HepG2 (cell line): ENCODE data around the gene DDX23. TPM values are rescaled to one million over a fixed set of nuclear protein-coding genes. Genes with fewer than 3 reads are reported as not detected.
A peak's percentile ranks its signal among the peaks of the same experiment; 100 is the strongest.

Experiments used
- ATAC-seq: fragments of 200-7000 bp; cut with Tn5 transposase; 3 replicates; pipeline ENCODE4 v1.9.1; 2020; ENCODE audit warnings: mild to moderate bottlenecking, moderate library complexity
- BruUV-seq: library from RNA; stranded (reverse); fragments of 400-500 nt; replicated peaks from 2 replicates; lab custom pipeline; 2021; lab: Mats Ljungman, UMichigan
- CTCF ChIA-PET: fragments of 300-600 bp; formaldehyde crosslinking; extraction: SDS; loops from one replicate; lab custom pipeline; 2021; ENCODE audit warnings: low total read pairs, inconsistent platforms, low intra/inter-chr PET ratio; lab: Yijun Ruan, JAX
- POLR2A ChIA-PET: fragments of 350-600 bp; sonication (Branson Sonifier 250); formaldehyde crosslinking; loops from one replicate; lab custom pipeline; 2020; ENCODE audit warnings: antibody characterized with exemption, inconsistent platforms; lab: Yijun Ruan, JAX
- DNase-seq: peaks from one replicate; pipeline ENCODE4 v3.0.0-alpha.2; 2015; ENCODE audit warnings: low spot score
- FAIRE-seq: peaks from 3 replicates; lab custom pipeline; 2011; peaks lifted over from hg19 to GRCh38; lab: Jason Lieb, UNC
- H2AFZ ChIP-seq: one replicate; pipeline ENCODE4 v1.6.1; 2011; ENCODE audit warnings: low read length, inconsistent platforms
- H3K27ac ChIP-seq: fragments of 300-600 bp; 3 replicates; pipeline ENCODE4 v1.8.0; 2011; ENCODE audit warnings: mixed run types, mild to moderate bottlenecking, mixed read lengths, low read length, inconsistent platforms; ENCODE audit not compliant: insufficient read depth; ENCODE audit errors: extremely low read length
- H3K27me3 ChIP-seq, 2 experiments: fragments of 200-600 bp in 1 of 2; 2 replicates in 1 of 2; 3 replicates in 1 of 2; pipeline versions ENCODE4 v1.6.0 to v1.8.0; 2011; ENCODE audit warnings: low read length in 2 of 2, mild to moderate bottlenecking in 2 of 2, moderate library complexity in 2 of 2, inconsistent platforms in 1 of 2; ENCODE audit not compliant: insufficient read depth in 2 of 2, control insufficient read depth in 1 of 2
- H3K36me3 ChIP-seq, 2 experiments: fragments of 200-600 bp in 1 of 2; replicated peaks in 1 of 2; 2 replicates in 1 of 2; 3 replicates in 1 of 2; pipeline versions ENCODE4 v1.5.1 to v1.8.0; 2011; ENCODE audit warnings: low read length in 2 of 2, inconsistent platforms in 1 of 2; ENCODE audit not compliant: insufficient read depth in 2 of 2, control insufficient read depth in 1 of 2
- H3K4me1 ChIP-seq: 2 replicates; pipeline ENCODE4 v1.5.1; 2012; ENCODE audit warnings: low read length, inconsistent platforms; ENCODE audit not compliant: insufficient read depth
- H3K4me2 ChIP-seq: 2 replicates; pipeline ENCODE4 v1.6.0; 2011; ENCODE audit warnings: low read depth, low read length, inconsistent platforms
- H3K4me3 ChIP-seq, 3 experiments: fragments of 200-600 bp in 1 of 3; sonication (generic), shearing (Covaris generic) in 1 of 3; replicated peaks in 1 of 3; 2 replicates each; pipeline ENCODE4 v1.5.1; 2011 to 2016; ENCODE audit warnings: low read length in 3 of 3, inconsistent platforms in 2 of 3, low read depth in 2 of 3, mild to moderate bottlenecking in 2 of 3, control low read depth in 1 of 3, mixed read lengths in 1 of 3; ENCODE audit not compliant: insufficient read depth in 1 of 3
- H3K79me2 ChIP-seq: one replicate; pipeline ENCODE4 v1.6.1; 2011; ENCODE audit warnings: low read length, inconsistent platforms; ENCODE audit not compliant: insufficient read depth
- H3K9ac ChIP-seq: 2 replicates; pipeline ENCODE4 v1.6.0; 2011; ENCODE audit warnings: mild to moderate bottlenecking, low read depth, low read length, inconsistent platforms; ENCODE audit not compliant: insufficient read depth
- H3K9me3 ChIP-seq: 2 replicates; pipeline ENCODE4 v1.5.1; 2012; ENCODE audit warnings: mild to moderate bottlenecking, low read length
- H4K20me1 ChIP-seq: 2 replicates; pipeline ENCODE4 v1.6.0; 2011; ENCODE audit warnings: inconsistent platforms, mild to moderate bottlenecking, low read length, moderate library complexity; ENCODE audit not compliant: insufficient read depth
- CEBPB ChIP-seq: IDR thresholded peaks from 2 replicates; pipeline ENCODE4 v1.6.1; 2011; ENCODE audit warnings: low read depth, low read length, improper control_type of control experiment, borderline replicate concordance
- DNMT1 ChIP-seq: sonication (generic); formaldehyde crosslinking; IDR thresholded peaks from 2 replicates; pipeline ENCODE4 v1.5.1; 2020; ENCODE audit warnings: mild to moderate bottlenecking, missing genetic modification reagents
- FOXJ3 ChIP-seq: sonication (generic); formaldehyde crosslinking; IDR thresholded peaks from 2 replicates; pipeline ENCODE4 v1.4.0; 2020; ENCODE audit warnings: missing genetic modification reagents, mild to moderate bottlenecking, borderline replicate concordance
- NFE2L2 ChIP-seq: fragments of 150-350 bp; IDR thresholded peaks from 2 replicates; pipeline ENCODE4 v1.6.1; 2014; ENCODE audit warnings: low read length
- PLRG1 ChIP-seq: fragments of 450-650 bp; conservative IDR thresholded peaks from 2 replicates; pipeline ENCODE4 v1.6.1; 2016
- SATB2 ChIP-seq: sonication (generic); formaldehyde crosslinking; IDR thresholded peaks from 2 replicates; pipeline ENCODE4 v1.5.0; 2020; ENCODE audit warnings: missing genetic modification reagents
- SP4 ChIP-seq: sonication (generic); formaldehyde crosslinking; IDR thresholded peaks from 2 replicates; pipeline ENCODE4 v1.8.1; 2023; ENCODE audit warnings: mild to moderate bottlenecking, missing genetic modification reagents
- ZNF235 ChIP-seq: sonication (generic); formaldehyde crosslinking; IDR thresholded peaks from 2 replicates; pipeline ENCODE4 v1.8.1; 2023; ENCODE audit warnings: mild to moderate bottlenecking, missing genetic modification reagents, borderline replicate concordance
- ZNF678 ChIP-seq: sonication (generic); formaldehyde crosslinking; IDR thresholded peaks from 2 replicates; pipeline ENCODE4 v1.4.0; 2020; ENCODE audit warnings: mild to moderate bottlenecking, missing genetic modification reagents
- WGBS: methylation state at CpG from one replicate; pipeline ENCODE4 v1.1.6; 2017; ENCODE audit warnings: low lambda C conversion rate; 5-methylcytosine and 5-hydroxymethylcytosine counted together
- in situ Hi-C: cut with HindIII; loops from 2 replicates; pipeline ENCODE4 v1.10.0; 2017; ENCODE audit warnings: low pct_unique_long_range_greater_than_20kb; ENCODE audit not compliant: extremely low pct_ligation_motif_present
- intact Hi-C: fragments of 100-400 bp; cut with micrococcal nuclease; formaldehyde crosslinking; loops from one replicate; pipeline ENCODE4 v1.10.0; 2022; ENCODE audit not compliant: unreplicated experiment
- polyA plus RNA-seq, 8 experiments: library from polyadenylated mRNA; depleted of rRNA in 3 of 8; stranded (reverse) in 7 of 8; unstranded in 1 of 8; fragments of >200 nt; fragmentation: Illumina TruSeq in 4 of 8; extraction: Trizol in 4 of 8; gene quantifications; 2 replicates each; pipeline versions ENCODE4 v1.2.1 to v1.2.3, GENCODE V29; 2011 to 2016; ENCODE audit warnings: low read depth in 4 of 8, missing spikeins in 1 of 8, mixed read lengths in 1 of 8; ENCODE audit not compliant: insufficient read depth in 1 of 8
- total RNA-seq, 5 experiments: library from RNA; depleted of rRNA; stranded (reverse); fragments of >200 nt; fragmentation: Illumina TruSeq; extraction: Trizol; gene quantifications; 2 replicates each; pipeline ENCODE4 v1.2.3, GENCODE V29; 2016; ENCODE audit warnings: low read depth in 1 of 5
- TF ChIP-seq, protein P1 (sequence below), 2 experiments: sonication (generic) in 1 of 2; formaldehyde crosslinking in 1 of 2; IDR thresholded peaks; 2 replicates each; pipeline versions ENCODE4 v1.4.0 to v1.6.1; 2018 to 2020; ENCODE audit warnings: missing genetic modification reagents in 2 of 2, borderline replicate concordance in 1 of 2, low read depth in 1 of 2, mild to moderate bottlenecking in 1 of 2, missing biosample characterization in 1 of 2
- TF ChIP-seq, protein P2 (sequence below): sonication (generic); formaldehyde crosslinking; IDR thresholded peaks from 2 replicates; pipeline ENCODE4 v1.8.0; 2022; ENCODE audit warnings: mild to moderate bottlenecking, missing genetic modification reagents, moderate library complexity
- TF ChIP-seq, protein P3 (sequence below): sonication (generic); formaldehyde crosslinking; IDR thresholded peaks from 2 replicates; pipeline ENCODE4 v1.8.1; 2023; ENCODE audit warnings: mild to moderate bottlenecking, missing genetic modification reagents, borderline replicate concordance
- TF ChIP-seq, protein P4 (sequence below): IDR thresholded peaks from 2 replicates; pipeline ENCODE4 v1.6.1; 2016

The DDX23 gene
- total and polyA plus RNA-seq, 2 of the 13 experiments (the other 11 are each of a cell fraction or from before 2014, with no cell fraction given): 35.7 to 90.0 TPM

DNA sequence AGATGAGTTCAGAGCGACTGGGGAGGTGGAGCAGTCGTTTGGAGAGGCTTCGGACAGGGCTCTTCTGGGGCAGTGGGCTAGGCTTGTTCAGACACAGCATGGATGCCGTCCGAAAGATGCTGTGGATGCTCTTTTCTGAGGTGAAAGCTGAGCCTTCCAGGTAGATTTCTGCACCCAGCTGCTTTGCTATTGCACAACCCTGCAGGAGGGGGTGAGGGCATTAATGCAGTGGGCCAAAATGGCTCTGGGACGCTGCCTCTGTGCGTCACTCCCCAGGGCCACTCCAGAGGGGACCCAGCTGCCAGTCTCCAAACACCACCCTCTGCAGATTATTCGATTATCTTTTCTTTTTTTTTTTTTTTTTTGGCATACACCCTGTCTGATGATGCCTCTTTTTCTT is 6.1 kb upstream of the DDX23 start:
- H4K20me1 ChIP-seq: no peaks in the 10 kb centered on the region
- peaks cover 0 to 1% of the 10 kb centered on the region in 2 experiments; a peak in 2 of 5 replicates for H3K36me3 ChIP-seq
- CTCF ChIA-PET: no interaction called here
- no TSS peak for BruUV-seq
- H3K27ac ChIP-seq: no peak overlapping the region
- FAIRE-seq: no peak
- no peaks in the 10 kb centered on the region for H3K9me3 ChIP-seq
- POLR2A ChIA-PET: interaction anchor here (8.2 kb wide), 1 partner anchor 8 kb away, joined by 115 read pairs; the partner anchor contains the start of gene RND1
- no peak for DNase-seq
- no peak overlapping the region for H3K9ac ChIP-seq
- H3K4me1 ChIP-seq: peaks cover 13% of the 10 kb centered on the region
- intact Hi-C loops (no loop called here), in situ Hi-C loops (no loop called here)
- ATAC-seq: no peak
- H3K27me3 ChIP-seq: no peaks in the 10 kb centered on the region; a peak in 1 of 5 replicates
- 88% methylated on average over 8 of the region's 8 CpGs for WGBS
- TF ChIP-seq PLRG1: no peak
- peak; percentile 50; the same call in 1 of the 2 replicates for TF ChIP-seq CEBPB
- no peak overlapping the region for H2AFZ ChIP-seq
- H3K79me2 ChIP-seq: no peaks in the 10 kb centered on the region
- H3K4me2 ChIP-seq: no peak overlapping the region
- H3K4me3 ChIP-seq: no peak overlapping the region

DNA sequence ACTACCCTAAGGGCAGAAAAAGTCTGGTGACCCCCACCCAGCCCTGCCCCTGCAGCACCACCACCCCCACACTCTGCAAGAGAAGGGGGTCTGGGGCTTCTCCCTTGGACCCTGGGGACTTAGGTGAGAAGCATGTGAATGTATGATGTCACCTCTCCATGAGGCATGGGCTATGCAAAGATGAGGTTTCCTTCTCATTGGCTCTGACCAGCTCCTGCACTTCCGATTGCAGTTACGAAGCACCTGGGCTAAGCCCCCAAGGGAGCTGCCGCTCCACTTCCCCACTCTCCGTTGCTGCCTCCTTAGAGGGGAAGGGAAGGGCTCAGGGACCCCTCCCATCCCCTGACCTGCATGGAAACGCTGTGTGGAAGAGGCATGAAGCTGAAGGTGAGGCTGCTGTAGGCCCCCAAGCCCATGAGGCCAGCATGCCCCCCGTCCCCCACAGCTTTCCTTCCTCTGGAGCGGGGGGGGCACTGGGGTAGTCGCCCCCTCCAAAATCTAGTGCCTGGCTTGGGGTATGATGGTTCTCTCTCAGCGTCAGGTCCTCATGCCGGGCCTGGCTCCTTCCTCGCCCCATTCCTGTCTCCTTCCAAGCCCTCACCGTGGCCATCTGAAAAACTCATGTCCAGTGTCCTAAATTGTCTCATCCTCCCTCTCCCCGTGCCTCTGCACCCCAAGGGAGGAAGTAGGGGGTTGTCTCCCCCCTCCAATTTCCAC is 5.5 kb upstream of the DDX23 start:
- CTCF ChIA-PET: no interaction called here
- no TSS peak for BruUV-seq

More for the DNA sequence above, 5.5 kb upstream of the DDX23 start:
- H4K20me1 ChIP-seq: no peaks in the 10 kb centered on the region
- intact Hi-C loops: no loop called here
- H3K27ac ChIP-seq: no peak overlapping the region
- H3K4me1 ChIP-seq: peaks cover 13% of the 10 kb centered on the region
- in situ Hi-C loops: no loop called here
- H3K36me3 ChIP-seq: peaks cover 0 to 1% of the 10 kb centered on the region in 2 experiments; a peak in 2 of 5 replicates
- POLR2A ChIA-PET: interaction anchor here (1.0 to 8.2 kb wide), 2 partner anchors 9 to 33 kb away, joined by 3 to 115 read pairs; partner anchors contain the start of gene RND1
- H3K79me2 ChIP-seq: no peaks in the 10 kb centered on the region
- no peak overlapping the region for H2AFZ ChIP-seq
- no peaks in the 10 kb centered on the region for H3K9me3 ChIP-seq
- DNase-seq (no peak), FAIRE-seq (no peak), ATAC-seq (no peak)
- WGBS: 90% methylated on average over 9 of the region's 13 CpGs
- H3K4me2 ChIP-seq: no peak overlapping the region
- H3K4me3 ChIP-seq: no peak overlapping the region
- H3K27me3 ChIP-seq: no peaks in the 10 kb centered on the region; a peak in 2 of 5 replicates
- TF ChIP-seq NFE2L2 (no peak), ZNF678 (no peak), FOXJ3 (CRISPR knock-in tag) (no peak), ZNF235 (CRISPR knock-in tag) (no peak), DNMT1 (CRISPR knock-in tag) (no peak), SP4 (CRISPR knock-in tag) (no peak), SATB2 (CRISPR knock-in tag) (no peak)
- TF ChIP-seq, protein P1, sequence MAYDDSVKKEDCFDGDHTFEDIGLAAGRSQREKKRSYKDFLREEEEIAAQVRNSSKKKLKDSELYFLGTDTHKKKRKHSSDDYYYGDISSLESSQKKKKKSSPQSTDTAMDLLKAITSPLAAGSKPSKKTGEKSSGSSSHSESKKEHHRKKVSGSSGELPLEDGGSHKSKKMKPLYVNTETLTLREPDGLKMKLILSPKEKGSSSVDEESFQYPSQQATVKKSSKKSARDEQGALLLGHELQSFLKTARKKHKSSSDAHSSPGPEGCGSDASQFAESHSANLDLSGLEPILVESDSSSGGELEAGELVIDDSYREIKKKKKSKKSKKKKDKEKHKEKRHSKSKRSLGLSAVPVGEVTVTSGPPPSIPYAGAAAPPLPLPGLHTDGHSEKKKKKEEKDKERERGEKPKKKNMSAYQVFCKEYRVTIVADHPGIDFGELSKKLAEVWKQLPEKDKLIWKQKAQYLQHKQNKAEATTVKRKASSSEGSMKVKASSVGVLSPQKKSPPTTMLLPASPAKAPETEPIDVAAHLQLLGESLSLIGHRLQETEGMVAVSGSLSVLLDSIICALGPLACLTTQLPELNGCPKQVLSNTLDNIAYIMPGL (CRISPR knock-in tag; IDR thresholded peaks at IDR 0.05; ENCODE audit: borderline replicate concordance in 1 of 2, low read depth in 1 of 2): no peak
- TF ChIP-seq, protein P2, sequence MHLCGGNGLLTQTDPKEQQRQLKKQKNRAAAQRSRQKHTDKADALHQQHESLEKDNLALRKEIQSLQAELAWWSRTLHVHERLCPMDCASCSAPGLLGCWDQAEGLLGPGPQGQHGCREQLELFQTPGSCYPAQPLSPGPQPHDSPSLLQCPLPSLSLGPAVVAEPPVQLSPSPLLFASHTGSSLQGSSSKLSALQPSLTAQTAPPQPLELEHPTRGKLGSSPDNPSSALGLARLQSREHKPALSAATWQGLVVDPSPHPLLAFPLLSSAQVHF (CRISPR knock-in tag): no peak
- TF ChIP-seq, protein P3, sequence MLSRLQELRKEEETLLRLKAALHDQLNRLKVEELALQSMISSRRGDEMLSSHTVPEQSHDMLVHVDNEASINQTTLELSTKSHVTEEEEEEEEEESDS: no peak
- TF ChIP-seq, protein P4, sequence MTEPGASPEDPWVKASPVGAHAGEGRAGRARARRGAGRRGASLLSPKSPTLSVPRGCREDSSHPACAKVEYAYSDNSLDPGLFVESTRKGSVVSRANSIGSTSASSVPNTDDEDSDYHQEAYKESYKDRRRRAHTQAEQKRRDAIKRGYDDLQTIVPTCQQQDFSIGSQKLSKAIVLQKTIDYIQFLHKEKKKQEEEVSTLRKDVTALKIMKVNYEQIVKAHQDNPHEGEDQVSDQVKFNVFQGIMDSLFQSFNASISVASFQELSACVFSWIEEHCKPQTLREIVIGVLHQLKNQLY: no peak
- TF ChIP-seq, all 625 proteins: peak for 0
- H3K9ac ChIP-seq: no peak overlapping the region
